ENCODE data around the gene GAB4. TPM values are rescaled to one million over a fixed set of nuclear protein-coding genes. Genes with fewer than 3 reads are reported as not detected.

The GAB4 gene
- total RNA-seq, result not detected

GRCh38 chr22:17007852-17008731, at the start of gene GAB4:
Gene GAB4 (minus strand): TSS chr22:17008222. CDS start chr22:17008114, 108 bp downstream.

Other genes starting within 250 kb of the GAB4 start
- gene XKR3, start 182.8 kb downstream of the GAB4 start, total RNA-seq, result not detected
- gene IL17RA, start 76.8 kb upstream of the GAB4 start, total RNA-seq, result 10 to 100 TPM; 73.6 to 73.8 TPM
- gene TMEM121B, start 113.1 kb upstream of the GAB4 start, total RNA-seq, result under 1 TPM; 0.12 to 0.23 TPM
- gene HDHD5, start 151.1 kb upstream of the GAB4 start, total RNA-seq, result 10 to 100 TPM; 38.6 to 39.2 TPM
- gene ADA2, start 211.2 kb upstream of the GAB4 start, total RNA-seq, result 10 to 100 TPM; 90.9 to 94.0 TPM